AG09319 (cell line): ENCODE measurements around the gene MRPS11.

Experiments used
- DNase-seq: peaks from one replicate; pipeline ENCODE4 v3.0.0-alpha.2; 2010; ENCODE audit warnings: low read depth; ENCODE audit errors: extremely low read depth
- TF ChIP-seq, protein P1 (sequence below): IDR thresholded peaks from 2 replicates; pipeline ENCODE4 v1.5.1; 2011; ENCODE audit warnings: low read depth, mild to moderate bottlenecking, inconsistent platforms, low read length, moderate library complexity

MRPS11 gene

DNA sequence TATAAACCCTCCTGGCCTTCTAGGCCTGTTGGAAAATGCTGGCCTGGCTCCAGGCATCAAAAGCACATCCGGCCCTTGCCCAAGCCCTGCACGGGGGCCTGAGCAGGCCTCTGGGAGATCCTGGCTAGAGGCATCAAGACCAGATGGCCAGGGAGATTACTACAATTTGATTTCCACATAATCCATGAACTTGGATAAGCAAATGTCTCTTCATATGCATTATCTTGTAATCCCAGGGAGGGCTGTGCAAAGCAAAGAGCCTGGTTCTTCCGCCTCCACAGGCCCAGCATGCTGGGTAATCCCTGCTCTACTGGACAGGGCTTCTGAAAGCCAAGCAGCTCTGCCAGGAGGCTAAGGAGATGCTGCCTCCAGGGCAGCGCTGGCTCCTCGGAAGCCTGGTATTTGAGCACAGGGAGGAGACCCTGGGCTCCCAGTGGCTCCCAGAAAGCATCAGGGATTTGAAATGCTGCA is 18.5 kb upstream of the MRPS11 start:
- DNase-seq: no peak
- TF ChIP-seq, protein P1, sequence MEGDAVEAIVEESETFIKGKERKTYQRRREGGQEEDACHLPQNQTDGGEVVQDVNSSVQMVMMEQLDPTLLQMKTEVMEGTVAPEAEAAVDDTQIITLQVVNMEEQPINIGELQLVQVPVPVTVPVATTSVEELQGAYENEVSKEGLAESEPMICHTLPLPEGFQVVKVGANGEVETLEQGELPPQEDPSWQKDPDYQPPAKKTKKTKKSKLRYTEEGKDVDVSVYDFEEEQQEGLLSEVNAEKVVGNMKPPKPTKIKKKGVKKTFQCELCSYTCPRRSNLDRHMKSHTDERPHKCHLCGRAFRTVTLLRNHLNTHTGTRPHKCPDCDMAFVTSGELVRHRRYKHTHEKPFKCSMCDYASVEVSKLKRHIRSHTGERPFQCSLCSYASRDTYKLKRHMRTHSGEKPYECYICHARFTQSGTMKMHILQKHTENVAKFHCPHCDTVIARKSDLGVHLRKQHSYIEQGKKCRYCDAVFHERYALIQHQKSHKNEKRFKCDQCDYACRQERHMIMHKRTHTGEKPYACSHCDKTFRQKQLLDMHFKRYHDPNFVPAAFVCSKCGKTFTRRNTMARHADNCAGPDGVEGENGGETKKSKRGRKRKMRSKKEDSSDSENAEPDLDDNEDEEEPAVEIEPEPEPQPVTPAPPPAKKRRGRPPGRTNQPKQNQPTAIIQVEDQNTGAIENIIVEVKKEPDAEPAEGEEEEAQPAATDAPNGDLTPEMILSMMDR: no peak

- DNase-seq: no peak
- TF ChIP-seq, protein P1: no peak
Observed at GRCh38 chr15:88449581-88449980, 17.9 kb upstream of the MRPS11 start.

- DNase-seq: peak; percentile 22
- TF ChIP-seq, protein P1: peak; percentile 81
Observed at GRCh38 chr15:88450125-88450798, 17.2 kb upstream of the MRPS11 start.

GRCh38 chr15:88453651-88454050 is 13.9 kb upstream of the MRPS11 start:
- DNase-seq: no peak
- TF ChIP-seq, protein P1: no peak

- TF ChIP-seq, protein P1: no peak
Observed at GRCh38 chr15:88454236-88454635, 13.3 kb upstream of the MRPS11 start.

GRCh38 chr15:88454867-88455810 is 12.4 kb upstream of the MRPS11 start:
- TF ChIP-seq, protein P1: peak; percentile 79
- peak; percentile 22 for DNase-seq

More at GRCh38 chr15:88454236-88454635, 13.3 kb upstream of the MRPS11 start:
- no peak for DNase-seq

- TF ChIP-seq, protein P1: no peak
- no peak for DNase-seq
Observed at GRCh38 chr15:88456733-88457132, 10.8 kb upstream of the MRPS11 start.
